HG02938 (cell line): ENCODE results near the gene PTPN5.
"Not testable (repeated sequence)": the region's sequence is repeated elsewhere in the genome, so short reads cannot be mapped to it uniquely, and the experiment has no call there.

ENCODE experiments used
- ATAC-seq: cut with Tn5 transposase; IDR thresholded peaks from one replicate; pipeline ENCODE4 v1.9.1; 2021; ENCODE audit warnings: mild to moderate bottlenecking, moderate library complexity; ENCODE audit not compliant: unreplicated experiment

PTPN5 gene

GRCh38 chr11:18692941-18693760 is 98.4 kb downstream of the PTPN5 start:
- ATAC-seq: no peak

- not testable (repeated sequence) for ATAC-seq
These were observed 100.0 kb downstream of the PTPN5 start for GRCh38 chr11:18691467-18692140.

GRCh38 chr11:18684267-18684666 is 107.3 kb downstream of the PTPN5 start:
- no peak for ATAC-seq

GRCh38 chr11:18682466-18682865 is 109.1 kb downstream of the PTPN5 start:
- ATAC-seq: no peak

GRCh38 chr11:18681949-18682348 is 109.6 kb downstream of the PTPN5 start:
- ATAC-seq: not testable (repeated sequence)
